Measurements from ENCODE around the gene CATSPERB.
"Not testable (repeated sequence)": the region's sequence is repeated elsewhere in the genome, so short reads cannot be mapped to it uniquely, and the experiment has no call there.

CATSPERB gene

DNA sequence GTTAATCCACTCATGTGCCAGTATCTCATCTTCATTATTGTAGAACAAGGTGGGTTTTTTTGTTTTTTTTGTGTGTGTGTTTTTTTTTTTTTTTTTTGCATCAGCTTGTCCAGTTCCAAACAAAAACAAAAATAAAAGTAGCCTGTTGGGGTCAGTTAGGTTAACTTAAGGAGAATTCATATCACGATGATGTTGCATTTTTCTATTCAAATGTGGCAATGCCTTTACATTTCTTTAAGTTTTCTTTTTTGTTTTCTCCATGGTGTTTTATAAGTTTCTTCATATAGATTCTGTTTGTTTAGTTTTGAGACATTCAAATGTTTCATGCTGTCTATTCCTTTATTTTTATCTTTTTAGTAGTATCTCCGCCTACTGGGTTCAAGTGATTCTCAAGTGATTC lies 16.2 kb upstream of the CATSPERB start:
- no peak for DNase-seq (ENCODE audit: low read depth)
- no peak for TF ChIP-seq CTCF (IDR thresholded peaks at IDR 0.05; ENCODE audit: low read length, missing control alignments)
- no peak overlapping the region for H3K4me3 ChIP-seq (replicated peaks; ENCODE audit: low read depth, low read length)

GRCh38 chr14:91745344-91745743 lies 13.5 kb upstream of the CATSPERB start:
- no peak for TF ChIP-seq CTCF (IDR thresholded peaks at IDR 0.05; ENCODE audit: low read length, missing control alignments)
- no peak overlapping the region for H3K4me3 ChIP-seq (replicated peaks; ENCODE audit: low read depth, low read length)
- no peak for DNase-seq (ENCODE audit: low read depth)

GRCh38 chr14:91744068-91744480 lies 12.2 kb upstream of the CATSPERB start:
- DNase-seq (ENCODE audit: low read depth) = no peak
- no peak overlapping the region for H3K4me3 ChIP-seq (replicated peaks; ENCODE audit: low read depth, low read length)
- TF ChIP-seq CTCF (IDR thresholded peaks at IDR 0.05; ENCODE audit: low read length, missing control alignments) = no peak

DNA sequence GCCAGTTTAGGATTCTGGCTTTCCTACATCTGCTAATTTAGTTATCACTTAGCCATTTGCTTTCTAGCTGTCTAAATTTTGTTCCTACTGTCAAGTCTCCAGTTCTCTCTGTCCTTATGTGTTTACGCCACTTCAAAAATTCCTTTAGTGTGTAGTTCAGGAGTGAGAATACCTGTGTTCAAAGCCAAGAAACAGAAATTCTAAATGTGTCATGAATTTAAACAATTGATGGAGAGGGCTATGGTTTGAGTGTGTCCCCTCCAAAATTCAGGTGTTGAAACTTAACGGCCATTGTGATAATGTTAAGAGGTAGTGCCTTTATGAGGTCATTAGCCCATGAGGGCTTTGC lies 11.4 kb upstream of the CATSPERB start:
- TF ChIP-seq CTCF (IDR thresholded peaks at IDR 0.05; ENCODE audit: low read length, missing control alignments) = no peak
- no peak for DNase-seq (ENCODE audit: low read depth)
- no peak overlapping the region for H3K4me3 ChIP-seq (replicated peaks; ENCODE audit: low read depth, low read length)

GRCh38 chr14:91742621-91743304 lies 10.9 kb upstream of the CATSPERB start:
- no peak for DNase-seq (ENCODE audit: low read depth)
- no peak overlapping the region for H3K4me3 ChIP-seq (replicated peaks; ENCODE audit: low read depth, low read length)
- no peak for TF ChIP-seq CTCF (IDR thresholded peaks at IDR 0.05; ENCODE audit: low read length, missing control alignments)

- not testable (repeated sequence) for H3K4me3 ChIP-seq (replicated peaks; ENCODE audit: low read depth, low read length); DNase-seq (ENCODE audit: low read depth)
Observed at GRCh38 chr14:91739867-91740266, 8.0 kb upstream of the CATSPERB start.

GRCh38 chr14:91737619-91738018 lies 5.7 kb upstream of the CATSPERB start:
- DNase-seq (ENCODE audit: low read depth) = no peak
- H3K4me3 ChIP-seq (replicated peaks; ENCODE audit: low read depth, low read length) = no peak overlapping the region
- no peak for TF ChIP-seq CTCF (IDR thresholded peaks at IDR 0.05; ENCODE audit: low read length, missing control alignments)
